H9 (cell line): Measurements from ENCODE around the gene TTYH2. TPM values are rescaled to one million over a fixed set of nuclear protein-coding genes. Genes with fewer than 3 reads are reported as not detected.

Source experiments
- DNase-seq: peaks from one replicate; pipeline ENCODE4 v3.0.0-alpha.2; 2017
- H2AFZ ChIP-seq: one replicate; pipeline ENCODE4 v1.6.1; 2013; ENCODE audit warnings: mild to moderate bottlenecking, low read length, control low read depth, moderate library complexity
- H2AK5ac ChIP-seq: 2 replicates; pipeline ENCODE4 v1.6.1; 2013; ENCODE audit warnings: low read length, control low read depth, mixed read lengths; ENCODE audit not compliant: insufficient read length
- H2BK120ac ChIP-seq: one replicate; pipeline ENCODE4 v1.6.1; 2013; ENCODE audit warnings: low read depth, mild to moderate bottlenecking, low read length, control low read depth, inconsistent platforms; ENCODE audit not compliant: poor library complexity, severe bottlenecking
- H2BK12ac ChIP-seq: 2 replicates; pipeline ENCODE4 v1.6.1; 2013; ENCODE audit warnings: low read length, control low read depth, mixed read lengths, low read depth; ENCODE audit not compliant: insufficient read length
- H2BK15ac ChIP-seq: 2 replicates; pipeline ENCODE4 v1.6.1; 2013; ENCODE audit warnings: low read depth, low read length, control low read depth
- H2BK20ac ChIP-seq: one replicate; pipeline ENCODE4 v1.6.1; 2013; ENCODE audit warnings: low read depth, mild to moderate bottlenecking, low read length, control low read depth, inconsistent platforms; ENCODE audit not compliant: poor library complexity, severe bottlenecking
- H2BK5ac ChIP-seq: 2 replicates; pipeline ENCODE4 v1.6.1; 2013; ENCODE audit warnings: low read length, control low read depth, mixed read lengths; ENCODE audit not compliant: insufficient read length
- H3K14ac ChIP-seq: 2 replicates; pipeline ENCODE4 v1.6.1; 2013; ENCODE audit warnings: low read length, control low read depth; ENCODE audit not compliant: insufficient read depth
- H3K18ac ChIP-seq: 2 replicates; pipeline ENCODE4 v1.6.1; 2013; ENCODE audit warnings: low read depth, mild to moderate bottlenecking, mixed read lengths, low read length, control low read depth; ENCODE audit not compliant: insufficient read length
- H3K23ac ChIP-seq: 2 replicates; pipeline ENCODE4 v1.6.1; 2013; ENCODE audit warnings: low read length, control low read depth, mixed read lengths, low read depth; ENCODE audit not compliant: insufficient read length
- H3K23me2 ChIP-seq: 2 replicates; pipeline ENCODE4 v1.6.1; 2013; ENCODE audit warnings: low read depth, mild to moderate bottlenecking, mixed read lengths, low read length, control low read depth; ENCODE audit not compliant: insufficient read length, poor library complexity, severe bottlenecking
- H3K27ac ChIP-seq: 2 replicates; pipeline ENCODE4 v1.5.1; 2013; ENCODE audit warnings: low read length, control low read depth, mixed read lengths, low read depth; ENCODE audit not compliant: insufficient read length
- H3K27me3 ChIP-seq: 2 replicates; pipeline ENCODE4 v1.6.1; 2013; ENCODE audit warnings: low read length, control low read depth, inconsistent platforms; ENCODE audit not compliant: insufficient read depth
- H3K4ac ChIP-seq: 2 replicates; pipeline ENCODE4 v1.6.1; 2013; ENCODE audit warnings: low read depth, mild to moderate bottlenecking, control low read depth, inconsistent platforms, low read length, moderate library complexity
- H3K4me1 ChIP-seq: 2 replicates; pipeline ENCODE4 v1.6.1; 2013; ENCODE audit warnings: low read length, control low read depth, inconsistent platforms; ENCODE audit not compliant: insufficient read depth
- H3K4me2 ChIP-seq: 2 replicates; pipeline ENCODE4 v1.6.1; 2013; ENCODE audit warnings: low read length, control low read depth, mixed read lengths; ENCODE audit not compliant: insufficient read length, insufficient read depth
- H3K56ac ChIP-seq: 2 replicates; pipeline ENCODE4 v1.6.1; 2013; ENCODE audit warnings: low read depth, mild to moderate bottlenecking, mixed read lengths, low read length, control low read depth; ENCODE audit not compliant: insufficient read length
- H3K79me1 ChIP-seq: 2 replicates; pipeline ENCODE4 v1.6.1; 2013; ENCODE audit warnings: low read depth, mild to moderate bottlenecking, moderate library complexity, low read length, control low read depth, inconsistent platforms; ENCODE audit not compliant: insufficient read depth, poor library complexity, severe bottlenecking
- H3K79me2 ChIP-seq: 2 replicates; pipeline ENCODE4 v1.6.1; 2013; ENCODE audit warnings: low read length, control low read depth, inconsistent platforms; ENCODE audit not compliant: insufficient read depth
- H3K9ac ChIP-seq: 2 replicates; pipeline ENCODE4 v1.6.1; 2013; ENCODE audit warnings: low read length, control low read depth, mixed read lengths; ENCODE audit not compliant: insufficient read length; ENCODE audit errors: extremely low read depth
- H3K9me3 ChIP-seq: one replicate; pipeline ENCODE4 v1.6.1; 2013; ENCODE audit warnings: low read depth, low read length, inconsistent platforms; ENCODE audit not compliant: control insufficient read depth
- H3T11ph ChIP-seq: one replicate; pipeline ENCODE4 v1.6.1; 2013; ENCODE audit warnings: mild to moderate bottlenecking, low read length, control low read depth, inconsistent platforms
- H4K20me1 ChIP-seq: one replicate; pipeline ENCODE4 v1.6.1; 2013; ENCODE audit not compliant: control insufficient read depth, insufficient read length, insufficient read depth
- H4K5ac ChIP-seq: 2 replicates; pipeline ENCODE4 v1.6.1; 2013; ENCODE audit warnings: low read depth, mild to moderate bottlenecking, mixed read lengths, low read length, control low read depth; ENCODE audit not compliant: insufficient read length
- H4K8ac ChIP-seq: replicated peaks from 2 replicates; pipeline ENCODE4 v1.6.1; 2013; ENCODE audit warnings: low read length, control low read depth, mixed read lengths, low read depth; ENCODE audit not compliant: insufficient read length
- H4K91ac ChIP-seq: 2 replicates; pipeline ENCODE4 v1.6.1; 2013; ENCODE audit warnings: low read depth, mild to moderate bottlenecking, moderate library complexity, mixed read lengths, low read length, control low read depth; ENCODE audit not compliant: insufficient read length
- H3K27ac Mint-ChIP-seq, 3 experiments: 2 replicates in 2 of 3; 3 replicates in 1 of 3; pipeline ENCODE4 v1.8.0; 2020 to 2021; ENCODE audit warnings: mixed read lengths in 3 of 3, mild to moderate bottlenecking in 1 of 3, moderate library complexity in 1 of 3
- H3K27me3 Mint-ChIP-seq: 2 replicates; pipeline ENCODE4 v1.8.0; 2021; ENCODE audit warnings: low read depth, mild to moderate bottlenecking, moderate library complexity, mixed read lengths
- H3K36me3 Mint-ChIP-seq, 3 experiments: 2 replicates in 2 of 3; 3 replicates in 1 of 3; pipeline ENCODE4 v1.8.0; 2020 to 2021; ENCODE audit warnings: low read depth in 3 of 3, mixed read lengths in 3 of 3; ENCODE audit not compliant: insufficient read depth in 1 of 3
- H3K4me1 Mint-ChIP-seq, 2 experiments: 2 replicates each; pipeline ENCODE4 v1.8.0; 2020; ENCODE audit warnings: mixed read lengths in 2 of 2
- H3K4me3 Mint-ChIP-seq, 2 experiments: 2 replicates in 1 of 2; 3 replicates in 1 of 2; pipeline ENCODE4 v1.8.0; 2020 to 2021; ENCODE audit warnings: mild to moderate bottlenecking in 2 of 2, mixed read lengths in 2 of 2, moderate library complexity in 1 of 2
- H3K9me3 Mint-ChIP-seq, 2 experiments: 2 replicates in 1 of 2; 3 replicates in 1 of 2; pipeline ENCODE4 v1.8.0; 2020; ENCODE audit warnings: mild to moderate bottlenecking in 2 of 2, mixed read lengths in 2 of 2, moderate library complexity in 1 of 2
- WGBS: extraction: QIAGEN DNeasy Blood & Tissue Kit; methylation state at CpG from one replicate; pipeline ENCODE4 v1.1.7; 2013; ENCODE audit warnings: missing lambda C conversion rate, low lambda C conversion rate, mixed read lengths; ENCODE audit not compliant: insufficient read length; ENCODE audit errors: extremely low coverage; 5-methylcytosine and 5-hydroxymethylcytosine counted together
- total RNA-seq: library from RNA; stranded (reverse); gene quantifications from 2 replicates; pipeline ENCODE4 v1.2.1, GENCODE V29; 2021
- TF ChIP-seq, protein P1 (sequence below): fragments of 200-600 bp; sonication (generic); conservative IDR thresholded peaks from 3 replicates; pipeline ENCODE4 v1.8.0; 2021; ENCODE audit warnings: antibody characterized with exemption, mild to moderate bottlenecking

TTYH2 gene
- total RNA-seq, 1 experiment from 2014 or later, result 1.6 TPM

DNA sequence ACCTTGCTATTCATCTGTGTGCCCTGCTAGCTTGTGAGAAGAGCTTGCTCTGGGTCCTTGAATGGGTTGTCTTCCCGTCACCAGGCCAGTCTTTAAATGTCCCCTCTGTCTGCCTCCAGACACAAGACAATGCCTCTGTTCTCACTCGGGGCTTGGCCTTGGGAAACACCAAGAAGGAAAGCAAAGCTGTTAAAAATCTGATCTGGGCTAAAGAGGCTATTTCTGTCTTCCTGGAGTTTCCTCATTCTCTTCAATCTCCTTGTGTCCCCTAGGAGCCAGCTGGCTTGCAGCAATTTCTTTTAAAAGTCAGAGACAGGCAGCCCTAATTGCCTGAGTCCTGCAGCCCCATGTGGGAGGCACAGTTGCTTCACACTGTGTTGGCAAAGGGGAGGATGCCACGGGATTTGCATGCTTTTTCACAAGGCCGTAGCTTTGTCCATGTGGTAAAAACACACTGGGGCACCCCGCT, 63.2 kb downstream of the TTYH2 start:
- Histone ChIP-seq H3K27ac (no peak overlapping the region), H2AK5ac (no peak overlapping the region), H3K9me3 (no peaks in the 10 kb centered on the region), H3K14ac (no peak overlapping the region), H3K9ac (no peak overlapping the region), H3K23me2 (peaks cover 4% of the 10 kb centered on the region), H3T11ph (no peak overlapping the region), H3K27me3 (no peaks in the 10 kb centered on the region; the same call in 1 of the 2 replicates), H4K5ac (no peak overlapping the region), H2AFZ (no peak overlapping the region), H3K4me2 (no peak overlapping the region), H2BK20ac (no peak overlapping the region), H4K8ac (no peak overlapping the region), H4K91ac (no peak overlapping the region), H3K4me1 (no peaks in the 10 kb centered on the region; the same call in 1 of the 2 replicates), H3K56ac (no peak overlapping the region), H4K20me1 (no peaks in the 10 kb centered on the region), H3K79me2 (no peaks in the 10 kb centered on the region), H2BK120ac (no peak overlapping the region), H3K79me1 (no peaks in the 10 kb centered on the region), H3K18ac (no peak overlapping the region), H3K23ac (no peak overlapping the region), H3K4ac (no peak overlapping the region), H2BK5ac (no peak overlapping the region), H2BK15ac (no peak overlapping the region), H2BK12ac (no peak overlapping the region)
- no peak overlapping the region for H3K4me3 Mint-ChIP-seq
- TF ChIP-seq, protein P1, sequence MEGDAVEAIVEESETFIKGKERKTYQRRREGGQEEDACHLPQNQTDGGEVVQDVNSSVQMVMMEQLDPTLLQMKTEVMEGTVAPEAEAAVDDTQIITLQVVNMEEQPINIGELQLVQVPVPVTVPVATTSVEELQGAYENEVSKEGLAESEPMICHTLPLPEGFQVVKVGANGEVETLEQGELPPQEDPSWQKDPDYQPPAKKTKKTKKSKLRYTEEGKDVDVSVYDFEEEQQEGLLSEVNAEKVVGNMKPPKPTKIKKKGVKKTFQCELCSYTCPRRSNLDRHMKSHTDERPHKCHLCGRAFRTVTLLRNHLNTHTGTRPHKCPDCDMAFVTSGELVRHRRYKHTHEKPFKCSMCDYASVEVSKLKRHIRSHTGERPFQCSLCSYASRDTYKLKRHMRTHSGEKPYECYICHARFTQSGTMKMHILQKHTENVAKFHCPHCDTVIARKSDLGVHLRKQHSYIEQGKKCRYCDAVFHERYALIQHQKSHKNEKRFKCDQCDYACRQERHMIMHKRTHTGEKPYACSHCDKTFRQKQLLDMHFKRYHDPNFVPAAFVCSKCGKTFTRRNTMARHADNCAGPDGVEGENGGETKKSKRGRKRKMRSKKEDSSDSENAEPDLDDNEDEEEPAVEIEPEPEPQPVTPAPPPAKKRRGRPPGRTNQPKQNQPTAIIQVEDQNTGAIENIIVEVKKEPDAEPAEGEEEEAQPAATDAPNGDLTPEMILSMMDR, result no peak
- peaks cover 21 to 39% of the 10 kb centered on the region in 2 experiments for H3K4me1 Mint-ChIP-seq
- H3K27ac Mint-ChIP-seq, result 0 out of 7 replicates have a peak overlapping the region, but pooled peaks of 1 of the 3 experiments have one; percentile 6
- peaks cover 45% of the 10 kb centered on the region for H3K27me3 Mint-ChIP-seq
- no CpG with 5 or more reads among the region's 5 CpGs for WGBS
- H3K36me3 Mint-ChIP-seq, result no peaks in the 10 kb centered on the region
- no peaks in the 10 kb centered on the region for H3K9me3 Mint-ChIP-seq
- DNase-seq, result no peak
